Liver (tissue), 3 donors: ENCODE data around the gene GCN1.

Experiments used
- EGR1 ChIP-seq, 2 donors: IDR thresholded peaks; 2 replicates each; pipeline ENCODE4 v1.6.1; 2016 to 2018; ENCODE audit warnings: antibody characterized with exemption in 2 of 2, low read depth in 2 of 2
- GABPA ChIP-seq, 2 donors: IDR thresholded peaks in 1 of 2; conservative IDR thresholded peaks in 1 of 2; 2 replicates each; pipeline ENCODE4 v1.6.1; 2016; ENCODE audit warnings: antibody characterized with exemption in 2 of 2, mild to moderate bottlenecking in 1 of 2, moderate library complexity in 1 of 2
- HNF4A ChIP-seq, 2 donors: conservative IDR thresholded peaks; 2 replicates each; pipeline ENCODE4 v1.6.1; 2016; ENCODE audit warnings: antibody characterized with exemption in 2 of 2, mild to moderate bottlenecking in 2 of 2
- JUND ChIP-seq, 2 donors: IDR thresholded peaks; 2 replicates each; pipeline ENCODE4 v1.6.1; 2016; ENCODE audit warnings: antibody characterized with exemption in 2 of 2
- RAD21 ChIP-seq, 2 donors: IDR thresholded peaks; 2 replicates each; pipeline ENCODE4 v1.6.1; 2016; ENCODE audit warnings: antibody characterized with exemption in 2 of 2, mild to moderate bottlenecking in 2 of 2
- SP1 ChIP-seq: IDR thresholded peaks from 2 replicates; pipeline ENCODE4 v1.6.1; 2018; ENCODE audit warnings: antibody characterized with exemption, mild to moderate bottlenecking
- TAF1 ChIP-seq: conservative IDR thresholded peaks from 2 replicates; pipeline ENCODE4 v1.6.1; 2016; ENCODE audit warnings: antibody characterized with exemption, mild to moderate bottlenecking
- YY1 ChIP-seq: IDR thresholded peaks from 2 replicates; pipeline ENCODE4 v1.6.1; 2016; ENCODE audit warnings: antibody characterized with exemption, mild to moderate bottlenecking
- TF ChIP-seq, protein P1 (sequence below): fragments of 150-350 bp; IDR thresholded peaks from 2 replicates; pipeline ENCODE4 v1.5.1; 2017; ENCODE audit warnings: improper control_type of control experiment, low read depth, low read length; ENCODE audit not compliant: missing input control
- TF ChIP-seq, protein P2 (sequence below): IDR thresholded peaks from 2 replicates; pipeline ENCODE4 v1.6.1; 2016; ENCODE audit warnings: antibody characterized with exemption
- TF ChIP-seq, protein P3 (sequence below): IDR thresholded peaks from 2 replicates; pipeline ENCODE4 v1.6.1; 2016; ENCODE audit warnings: antibody characterized with exemption
- TF ChIP-seq, protein P4 (sequence below): IDR thresholded peaks from 2 replicates; pipeline ENCODE4 v1.6.1; 2016; ENCODE audit warnings: antibody characterized with exemption, mild to moderate bottlenecking
- donor health status: healthy.
- donor health status: healthy.

DNA sequence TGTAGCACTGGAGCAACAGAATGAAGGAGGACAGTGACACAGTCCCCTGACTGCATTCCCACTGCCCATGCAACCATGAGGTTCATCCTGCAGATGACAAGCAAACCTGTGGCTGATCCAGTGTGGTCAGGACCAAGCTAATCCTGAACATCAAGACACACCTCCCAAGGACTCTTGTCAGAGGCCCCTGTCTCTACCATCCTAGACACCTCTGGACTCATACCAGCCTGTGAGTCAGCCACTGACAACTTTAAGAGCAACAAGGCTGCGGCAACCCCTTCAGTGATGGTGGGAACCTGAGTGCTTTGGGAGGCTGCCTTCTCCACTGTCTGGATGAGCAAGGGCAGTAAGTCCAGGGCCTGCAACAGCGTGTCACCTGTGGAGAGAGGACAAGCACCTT, 24.6 kb downstream of the GCN1 start:
- TF ChIP-seq GABPA (IDR thresholded peaks at IDR 0.05 in 1 of 2, conservative IDR thresholded peaks at IDR 0.05 in 1 of 2): no peak
- no peak for TF ChIP-seq JUND (IDR thresholded peaks at IDR 0.05)
- TF ChIP-seq, protein P1, sequence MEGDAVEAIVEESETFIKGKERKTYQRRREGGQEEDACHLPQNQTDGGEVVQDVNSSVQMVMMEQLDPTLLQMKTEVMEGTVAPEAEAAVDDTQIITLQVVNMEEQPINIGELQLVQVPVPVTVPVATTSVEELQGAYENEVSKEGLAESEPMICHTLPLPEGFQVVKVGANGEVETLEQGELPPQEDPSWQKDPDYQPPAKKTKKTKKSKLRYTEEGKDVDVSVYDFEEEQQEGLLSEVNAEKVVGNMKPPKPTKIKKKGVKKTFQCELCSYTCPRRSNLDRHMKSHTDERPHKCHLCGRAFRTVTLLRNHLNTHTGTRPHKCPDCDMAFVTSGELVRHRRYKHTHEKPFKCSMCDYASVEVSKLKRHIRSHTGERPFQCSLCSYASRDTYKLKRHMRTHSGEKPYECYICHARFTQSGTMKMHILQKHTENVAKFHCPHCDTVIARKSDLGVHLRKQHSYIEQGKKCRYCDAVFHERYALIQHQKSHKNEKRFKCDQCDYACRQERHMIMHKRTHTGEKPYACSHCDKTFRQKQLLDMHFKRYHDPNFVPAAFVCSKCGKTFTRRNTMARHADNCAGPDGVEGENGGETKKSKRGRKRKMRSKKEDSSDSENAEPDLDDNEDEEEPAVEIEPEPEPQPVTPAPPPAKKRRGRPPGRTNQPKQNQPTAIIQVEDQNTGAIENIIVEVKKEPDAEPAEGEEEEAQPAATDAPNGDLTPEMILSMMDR: no peak
- TF ChIP-seq TAF1: no peak
- TF ChIP-seq YY1: no peak
- TF ChIP-seq, protein P2, sequence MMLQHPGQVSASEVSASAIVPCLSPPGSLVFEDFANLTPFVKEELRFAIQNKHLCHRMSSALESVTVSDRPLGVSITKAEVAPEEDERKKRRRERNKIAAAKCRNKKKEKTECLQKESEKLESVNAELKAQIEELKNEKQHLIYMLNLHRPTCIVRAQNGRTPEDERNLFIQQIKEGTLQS: no peak
- TF ChIP-seq EGR1 (IDR thresholded peaks at IDR 0.05; ENCODE audit: low read depth in 2 of 2): no peak
- TF ChIP-seq, protein P3, sequence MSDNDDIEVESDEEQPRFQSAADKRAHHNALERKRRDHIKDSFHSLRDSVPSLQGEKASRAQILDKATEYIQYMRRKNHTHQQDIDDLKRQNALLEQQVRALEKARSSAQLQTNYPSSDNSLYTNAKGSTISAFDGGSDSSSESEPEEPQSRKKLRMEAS: no peak
- TF ChIP-seq HNF4A (conservative IDR thresholded peaks at IDR 0.05): no peak
- no peak for TF ChIP-seq SP1
- TF ChIP-seq RAD21 (IDR thresholded peaks at IDR 0.05): no peak
- TF ChIP-seq, protein P4, sequence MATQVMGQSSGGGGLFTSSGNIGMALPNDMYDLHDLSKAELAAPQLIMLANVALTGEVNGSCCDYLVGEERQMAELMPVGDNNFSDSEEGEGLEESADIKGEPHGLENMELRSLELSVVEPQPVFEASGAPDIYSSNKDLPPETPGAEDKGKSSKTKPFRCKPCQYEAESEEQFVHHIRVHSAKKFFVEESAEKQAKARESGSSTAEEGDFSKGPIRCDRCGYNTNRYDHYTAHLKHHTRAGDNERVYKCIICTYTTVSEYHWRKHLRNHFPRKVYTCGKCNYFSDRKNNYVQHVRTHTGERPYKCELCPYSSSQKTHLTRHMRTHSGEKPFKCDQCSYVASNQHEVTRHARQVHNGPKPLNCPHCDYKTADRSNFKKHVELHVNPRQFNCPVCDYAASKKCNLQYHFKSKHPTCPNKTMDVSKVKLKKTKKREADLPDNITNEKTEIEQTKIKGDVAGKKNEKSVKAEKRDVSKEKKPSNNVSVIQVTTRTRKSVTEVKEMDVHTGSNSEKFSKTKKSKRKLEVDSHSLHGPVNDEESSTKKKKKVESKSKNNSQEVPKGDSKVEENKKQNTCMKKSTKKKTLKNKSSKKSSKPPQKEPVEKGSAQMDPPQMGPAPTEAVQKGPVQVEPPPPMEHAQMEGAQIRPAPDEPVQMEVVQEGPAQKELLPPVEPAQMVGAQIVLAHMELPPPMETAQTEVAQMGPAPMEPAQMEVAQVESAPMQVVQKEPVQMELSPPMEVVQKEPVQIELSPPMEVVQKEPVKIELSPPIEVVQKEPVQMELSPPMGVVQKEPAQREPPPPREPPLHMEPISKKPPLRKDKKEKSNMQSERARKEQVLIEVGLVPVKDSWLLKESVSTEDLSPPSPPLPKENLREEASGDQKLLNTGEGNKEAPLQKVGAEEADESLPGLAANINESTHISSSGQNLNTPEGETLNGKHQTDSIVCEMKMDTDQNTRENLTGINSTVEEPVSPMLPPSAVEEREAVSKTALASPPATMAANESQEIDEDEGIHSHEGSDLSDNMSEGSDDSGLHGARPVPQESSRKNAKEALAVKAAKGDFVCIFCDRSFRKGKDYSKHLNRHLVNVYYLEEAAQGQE: no peak
